Esophagus (tissue), 2 donors: ENCODE data around the gene ZNF878. TPM values are rescaled to one million over a fixed set of nuclear protein-coding genes. Genes with fewer than 3 reads are reported as not detected.
"Not testable (repeated sequence)": the region's sequence is repeated elsewhere in the genome, so short reads cannot be mapped to it uniquely, and the experiment has no call there.

Experiments used
- H3K27ac ChIP-seq, 2 donors: one replicate each; pipeline ENCODE4 v1.5.1; 2013; ENCODE audit warnings: low read depth in 2 of 2, mild to moderate bottlenecking in 2 of 2, inconsistent platforms in 1 of 2, low read length in 1 of 2, moderate library complexity in 1 of 2
- H3K27me3 ChIP-seq, 2 donors: one replicate each; pipeline ENCODE4 v1.6.1; 2013; ENCODE audit warnings: low read length in 2 of 2, control low read depth in 1 of 2, mild to moderate bottlenecking in 1 of 2; ENCODE audit not compliant: insufficient read depth in 2 of 2, control insufficient read depth in 1 of 2
- H3K36me3 ChIP-seq, 2 donors: one replicate each; pipeline ENCODE4 v1.6.1; 2013; ENCODE audit warnings: low read length in 1 of 2; ENCODE audit not compliant: control insufficient read depth in 2 of 2, insufficient read depth in 2 of 2
- H3K4me1 ChIP-seq, 2 donors: one replicate each; pipeline ENCODE4 v1.6.1; 2013; ENCODE audit warnings: low read length in 1 of 2; ENCODE audit not compliant: control insufficient read depth in 2 of 2, insufficient read depth in 2 of 2
- H3K4me3 ChIP-seq, 2 donors: one replicate each; pipeline ENCODE4 v1.5.1; 2013; ENCODE audit warnings: low read length in 2 of 2, mild to moderate bottlenecking in 2 of 2, low read depth in 1 of 2, moderate library complexity in 1 of 2
- H3K9me3 ChIP-seq, 2 donors: one replicate each; pipeline ENCODE4 v1.6.1; 2013; ENCODE audit warnings: mild to moderate bottlenecking in 2 of 2, low read depth in 1 of 2, low read length in 1 of 2, moderate library complexity in 1 of 2; ENCODE audit not compliant: control insufficient read depth in 2 of 2, insufficient read depth in 1 of 2
- WGBS, 2 donors: extraction: QIAGEN DNeasy Blood & Tissue Kit; methylation state at CpG; one replicate each; pipeline ENCODE4 v1.1.7; 2013; 5-methylcytosine and 5-hydroxymethylcytosine counted together
- polyA plus RNA-seq, 2 donors: library from polyadenylated mRNA; stranded (reverse); fragments of 200-250 nt; gene quantifications; one replicate each; pipeline ENCODE4 v1.2.3, GENCODE V29; 2013
- donor health status: healthy with polysubstance abuse.
- donor health status: Bipolar disorder and iron deficiency.

The ZNF878 gene
- polyA plus RNA-seq, 2 donors = 0.18 to 0.24 TPM

GRCh38 chr19:12077375-12077774 is 24.6 kb upstream of the ZNF878 start:
- Histone ChIP-seq H3K27ac (no peak overlapping the region), H3K4me1 (no peaks in the 10 kb centered on the region), H3K4me3 (no peak overlapping the region), H3K36me3 (peaks cover 21 to 24% of the 10 kb centered on the region in 2 donors), H3K27me3 (no peaks in the 10 kb centered on the region), H3K9me3 (peaks cover 16 to 48% of the 10 kb centered on the region in 2 donors)
- WGBS, 2 donors = 79 to 97% methylated on average over 3 of the region's 3 CpGs

GRCh38 chr19:12076331-12076730 is 23.6 kb upstream of the ZNF878 start:
- H3K4me3 ChIP-seq = peak overlapping the region in 1 of 2 donors; percentile 15
- WGBS, 2 donors = 95 to 98% methylated on average over 3 of the region's 3 CpGs
- peaks cover 21 to 24% of the 10 kb centered on the region in 2 donors for H3K36me3 ChIP-seq

GRCh38 chr19:12075538-12076139 is 22.9 kb upstream of the ZNF878 start:
- H3K27me3 ChIP-seq = no peaks in the 10 kb centered on the region
- peaks cover 21 to 24% of the 10 kb centered on the region in 2 donors for H3K36me3 ChIP-seq
- peak overlapping the region in 1 of 2 donors; percentile 15 for H3K4me3 ChIP-seq
- no peak overlapping the region for H3K27ac ChIP-seq
- no peaks in the 10 kb centered on the region for H3K4me1 ChIP-seq
- peaks cover 16 to 42% of the 10 kb centered on the region in 2 donors for H3K9me3 ChIP-seq
- WGBS, 2 donors = 92% methylated on average over 3 of the region's 3 CpGs

More at GRCh38 chr19:12076331-12076730, 23.6 kb upstream of the ZNF878 start:
- H3K9me3 ChIP-seq = peaks cover 16 to 48% of the 10 kb centered on the region in 2 donors
- not testable (repeated sequence) for H3K27ac ChIP-seq, H3K27me3 ChIP-seq, H3K4me1 ChIP-seq

DNA sequence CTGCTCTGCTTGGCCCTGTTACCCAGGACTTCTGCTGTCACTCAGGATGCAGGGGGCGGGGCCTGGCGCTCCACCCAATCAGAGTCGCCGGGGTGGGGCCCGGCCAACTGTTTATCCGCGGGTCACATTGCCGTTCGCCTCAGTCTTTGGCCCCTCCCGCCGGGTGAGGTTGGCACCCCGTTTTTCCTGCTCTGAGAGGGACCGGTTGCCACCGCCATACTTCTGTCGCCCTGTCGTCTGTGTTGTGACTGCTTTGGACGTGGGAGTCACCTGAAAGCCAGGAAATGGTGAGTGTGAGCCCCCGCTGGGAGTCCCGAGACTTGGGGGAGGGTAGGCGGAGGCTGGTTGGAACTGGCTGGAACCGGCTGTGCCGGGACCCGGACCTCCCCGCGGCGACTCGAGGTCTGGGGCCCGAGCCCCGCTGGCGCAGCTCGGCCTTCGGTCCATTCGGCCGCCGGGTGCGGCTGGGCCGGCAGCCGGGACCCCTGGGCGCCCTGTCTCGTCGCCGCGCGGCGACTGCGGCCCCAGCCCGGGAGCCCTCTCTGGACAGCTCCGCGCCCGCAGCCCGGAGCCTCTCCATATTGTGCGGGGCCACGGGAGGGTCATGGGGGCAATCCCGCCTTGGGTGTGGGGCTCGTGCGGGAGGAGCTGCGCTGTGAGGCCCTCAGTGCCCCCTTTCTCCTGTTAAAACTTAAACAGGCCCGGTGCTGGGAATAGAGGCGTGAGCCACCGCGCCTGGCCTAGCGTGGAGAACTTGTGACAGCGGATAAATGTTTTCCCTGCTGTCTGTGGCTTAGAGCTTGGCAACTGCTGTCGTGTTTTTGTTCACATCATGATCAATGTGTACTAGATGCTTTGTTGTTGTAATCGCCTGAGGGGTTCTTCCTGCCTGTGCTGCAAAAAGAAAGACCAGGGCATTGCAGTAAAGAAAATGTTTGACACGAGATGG is 12.1 kb upstream of the ZNF878 start, which contains the start of gene ZNF844:
TSS of gene ZNF844 (plus strand) at position 142 of the 949 bp plus-strand sequence. CDS start at position 285, 143 bp downstream.
- Histone ChIP-seq H3K9me3 (peaks cover 0 to 5% of the 10 kb centered on the region in 2 donors), H3K4me1 (peaks cover 0 to 3% of the 10 kb centered on the region in 2 donors), H3K27ac (peak within 1 kb of the TSS; percentile 92 to 96), H3K27me3 (no peaks in the 10 kb centered on the region), H3K36me3 (no peaks in the 10 kb centered on the region), H3K4me3 (peak within 1 kb of the TSS; percentile 84 to 90)
- 1 to 2% methylated on average over 66 of the region's 66 CpGs for WGBS, 2 donors

DNA sequence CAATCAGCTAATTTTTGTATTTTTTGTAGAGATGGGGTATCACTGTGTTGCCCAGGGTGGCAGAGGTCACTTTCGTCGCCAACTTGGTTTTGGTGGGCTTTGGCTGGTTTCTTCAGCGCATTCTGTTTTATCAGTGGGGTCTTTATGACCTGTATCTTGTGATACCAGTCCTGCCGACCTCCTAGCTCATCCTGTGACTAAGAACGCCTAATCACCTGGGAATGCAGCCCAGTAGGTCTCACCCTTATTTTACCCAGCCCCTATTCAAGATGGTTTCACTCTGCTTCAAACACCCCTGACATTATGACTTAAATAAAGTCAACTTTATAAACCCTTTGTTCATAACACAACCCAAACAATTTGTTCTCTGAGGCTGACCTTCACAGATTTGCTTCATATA is 3.0 kb upstream of the ZNF878 start:
- WGBS, 2 donors = 74% methylated on average over 5 of the region's 5 CpGs

DNA sequence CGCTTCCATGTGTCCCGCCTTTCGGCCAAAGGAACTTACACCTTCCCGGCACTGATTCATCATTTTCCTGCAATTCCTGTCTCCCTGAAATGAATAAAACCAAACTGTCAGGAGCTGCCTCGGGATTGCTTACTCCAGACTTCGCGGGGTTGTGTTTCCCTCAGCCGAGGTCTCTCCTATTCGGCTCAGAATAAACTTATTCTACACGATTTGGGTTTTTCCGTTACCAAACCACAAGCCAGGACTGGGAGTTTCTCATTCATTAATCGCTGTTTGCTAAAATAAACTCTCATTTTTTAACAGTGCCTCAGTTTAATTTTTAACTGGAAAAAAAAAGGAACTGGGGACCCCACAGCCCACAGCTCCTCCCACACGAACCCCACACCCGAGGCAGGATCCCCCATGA is 667 bp downstream of the ZNF878 start:
- H3K36me3 ChIP-seq = no peaks in the 10 kb centered on the region
- peaks cover 0 to 2% of the 10 kb centered on the region in 2 donors for H3K4me1 ChIP-seq
- H3K4me3 ChIP-seq = peak overlapping the region; percentile 54 to 62
- H3K27me3 ChIP-seq = no peaks in the 10 kb centered on the region
- no peak overlapping the region for H3K27ac ChIP-seq
- 1% methylated on average over 14 of the region's 14 CpGs for WGBS, 2 donors
- H3K9me3 ChIP-seq = no peaks in the 10 kb centered on the region

More for the DNA sequence above, 3.0 kb upstream of the ZNF878 start:
- H3K9me3 ChIP-seq = no peaks in the 10 kb centered on the region
- peaks cover 0 to 2% of the 10 kb centered on the region in 2 donors for H3K4me1 ChIP-seq
- H3K27ac ChIP-seq = no peak overlapping the region
- H3K4me3 ChIP-seq = no peak overlapping the region
- H3K27me3 ChIP-seq = no peaks in the 10 kb centered on the region
- no peaks in the 10 kb centered on the region for H3K36me3 ChIP-seq

GRCh38 chr19:12047868-12048267 is 4.9 kb downstream of the ZNF878 start:
- Histone ChIP-seq H3K9me3 (peaks cover 0 to 3% of the 10 kb centered on the region in 2 donors), H3K4me1 (peaks cover 0 to 2% of the 10 kb centered on the region in 2 donors), H3K36me3 (no peaks in the 10 kb centered on the region), H3K27ac (no peak overlapping the region), H3K27me3 (no peaks in the 10 kb centered on the region), H3K4me3 (no peak overlapping the region)
- whole genome bisulfite sequencing, 2 donors = 92 to 98% methylated on average over 2 of the region's 2 CpGs

- Histone ChIP-seq H3K36me3 (no peaks in the 10 kb centered on the region), H3K4me1 (no peaks in the 10 kb centered on the region), H3K9me3 (peaks cover 0 to 3% of the 10 kb centered on the region in 2 donors), H3K27ac (no peak overlapping the region), H3K4me3 (no peak overlapping the region), H3K27me3 (no peaks in the 10 kb centered on the region)
- WGBS, 2 donors = 96 to 97% methylated on average over 5 of the region's 5 CpGs
These were observed 8.9 kb downstream of the ZNF878 start for GRCh38 chr19:12043752-12044422.

GRCh38 chr19:12042893-12043292 is 9.9 kb downstream of the ZNF878 start:
- H3K4me3 ChIP-seq = no peak overlapping the region
- H3K27ac ChIP-seq = no peak overlapping the region
- no peaks in the 10 kb centered on the region for H3K36me3 ChIP-seq
- no peaks in the 10 kb centered on the region for H3K27me3 ChIP-seq
- H3K4me1 ChIP-seq = no peaks in the 10 kb centered on the region
- H3K9me3 ChIP-seq = peaks cover 0 to 3% of the 10 kb centered on the region in 2 donors
